Measurements from ENCODE around the gene GSK3B. TPM values are rescaled to one million over a fixed set of nuclear protein-coding genes. Genes with fewer than 3 reads are reported as not detected.

The GSK3B gene
- polyA plus RNA-seq, 1 donor (not counting 4 experiments of a cell fraction or from before 2014, with no cell fraction given) = 73.3 TPM

DNA sequence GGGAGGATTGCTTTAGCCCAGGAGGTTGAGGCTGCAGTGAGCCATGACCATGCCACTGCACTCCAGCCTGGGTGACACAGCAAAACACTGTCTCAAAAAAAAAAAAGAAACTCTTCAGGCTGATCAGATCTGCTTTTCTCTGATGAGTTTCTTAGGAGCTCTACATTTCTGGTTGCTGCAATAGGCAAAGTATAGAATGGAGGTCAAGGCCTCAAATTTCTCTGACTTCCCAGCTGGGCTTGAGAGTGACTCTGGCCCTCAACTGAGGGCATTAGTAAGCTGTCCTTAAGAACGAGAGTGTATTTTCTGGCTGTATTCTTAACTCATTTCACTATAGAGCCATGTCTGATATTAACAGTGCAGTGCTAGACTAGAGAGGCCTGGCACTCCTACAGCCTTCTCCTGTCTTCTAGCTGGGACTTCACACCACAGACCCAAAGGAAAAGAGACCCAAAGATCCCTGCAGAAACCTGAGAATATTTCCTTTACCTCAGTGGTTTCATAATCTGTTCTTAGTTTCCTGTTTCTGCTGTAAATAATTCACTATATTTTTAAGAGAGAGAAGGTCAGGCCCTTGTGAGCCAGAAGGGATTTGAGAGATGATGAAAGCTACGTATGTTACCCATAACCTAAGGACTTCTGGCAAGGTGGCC lies 314.4 kb downstream of the GSK3B start:
- Histone ChIP-seq H3K79me2 (ENCODE audit: control insufficient read depth, insufficient read depth, low read length) (no peaks in the 10 kb centered on the region), H3K4me3 (ENCODE audit: control insufficient read depth in 2 of 3, extremely low read depth in 1 of 3, insufficient read depth in 2 of 3, low read depth in 1 of 3, low read length in 3 of 3) (no peak overlapping the region), H3K4me2 (ENCODE audit: control insufficient read depth, extremely low read depth, insufficient read depth, low read depth, low read length) (no peak overlapping the region), H3K9me1 (ENCODE audit: control insufficient read depth, extremely low read depth, insufficient read depth, low read length) (no peaks in the 10 kb centered on the region), H3K27me3 (ENCODE audit: control insufficient read depth, extremely low read depth, insufficient read depth, low read length) (no peaks in the 10 kb centered on the region), H4K20me1 (ENCODE audit: control insufficient read depth, extremely low read depth, insufficient read depth, low read length) (no peaks in the 10 kb centered on the region), H2AFZ (ENCODE audit: control insufficient read depth, low read length) (no peak overlapping the region), H3K27ac (ENCODE audit: control insufficient read depth, insufficient read depth, low read length) (no peak overlapping the region), H3K4me1 (ENCODE audit: control insufficient read depth, extremely low read depth, insufficient read depth, low read length) (no peaks in the 10 kb centered on the region), H3K9ac (ENCODE audit: control insufficient read depth, extremely low read depth, insufficient read depth, low read length) (no peak overlapping the region), H3K9me3 (ENCODE audit: control insufficient read depth, low read depth, low read length) (no peaks in the 10 kb centered on the region), H3K36me3 (ENCODE audit: control insufficient read depth in 2 of 2, extremely low read depth in 1 of 2, insufficient read depth in 2 of 2, low read length in 2 of 2) (no peaks in the 10 kb centered on the region)
- TF ChIP-seq EZH2 (IDR thresholded peaks at IDR 0.05; ENCODE audit: low read length) = no peak
- TF ChIP-seq, protein P1, sequence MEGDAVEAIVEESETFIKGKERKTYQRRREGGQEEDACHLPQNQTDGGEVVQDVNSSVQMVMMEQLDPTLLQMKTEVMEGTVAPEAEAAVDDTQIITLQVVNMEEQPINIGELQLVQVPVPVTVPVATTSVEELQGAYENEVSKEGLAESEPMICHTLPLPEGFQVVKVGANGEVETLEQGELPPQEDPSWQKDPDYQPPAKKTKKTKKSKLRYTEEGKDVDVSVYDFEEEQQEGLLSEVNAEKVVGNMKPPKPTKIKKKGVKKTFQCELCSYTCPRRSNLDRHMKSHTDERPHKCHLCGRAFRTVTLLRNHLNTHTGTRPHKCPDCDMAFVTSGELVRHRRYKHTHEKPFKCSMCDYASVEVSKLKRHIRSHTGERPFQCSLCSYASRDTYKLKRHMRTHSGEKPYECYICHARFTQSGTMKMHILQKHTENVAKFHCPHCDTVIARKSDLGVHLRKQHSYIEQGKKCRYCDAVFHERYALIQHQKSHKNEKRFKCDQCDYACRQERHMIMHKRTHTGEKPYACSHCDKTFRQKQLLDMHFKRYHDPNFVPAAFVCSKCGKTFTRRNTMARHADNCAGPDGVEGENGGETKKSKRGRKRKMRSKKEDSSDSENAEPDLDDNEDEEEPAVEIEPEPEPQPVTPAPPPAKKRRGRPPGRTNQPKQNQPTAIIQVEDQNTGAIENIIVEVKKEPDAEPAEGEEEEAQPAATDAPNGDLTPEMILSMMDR (optimal IDR thresholded peaks at IDR 0.05 in 1 of 3, IDR thresholded peaks at IDR 0.05 in 1 of 3, conservative IDR thresholded peaks at IDR 0.05 in 1 of 3; ENCODE audit: extremely low read depth in 1 of 3, insufficient read depth in 2 of 3, low read length in 3 of 3) = no peak
- dilution Hi-C loops (cut with MboI; ENCODE audit: extremely low pct_ligation_motif_present, low sequenced_read_pairs) = no loop called here
- DNase-seq (ENCODE audit: low read depth, low spot score) (no peak), FAIRE-seq (no peak)

DNA sequence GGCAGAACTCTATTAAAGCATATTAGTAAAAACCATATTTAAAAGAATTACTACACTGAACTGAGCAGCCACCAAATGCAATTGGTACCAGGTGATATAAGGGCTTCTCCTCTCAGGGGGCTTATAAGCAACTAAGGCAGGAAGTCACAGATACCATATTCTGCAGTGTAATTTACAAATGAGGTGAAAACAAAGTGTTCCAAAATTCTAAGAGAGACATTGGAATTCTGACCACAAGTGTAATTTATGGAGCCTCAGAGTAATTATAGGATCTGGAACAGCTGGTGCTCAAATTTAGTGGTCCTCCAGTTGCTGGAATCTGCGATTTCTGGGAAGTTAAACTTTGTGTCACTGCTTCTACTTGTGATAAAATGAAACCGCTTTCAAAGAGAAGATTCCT lies 315.4 kb downstream of the GSK3B start:
- H3K4me3 ChIP-seq (ENCODE audit: control insufficient read depth in 2 of 3, extremely low read depth in 1 of 3, insufficient read depth in 2 of 3, low read depth in 1 of 3, low read length in 3 of 3) = no peak overlapping the region

More for the DNA sequence above, 315.4 kb downstream of the GSK3B start:
- Histone ChIP-seq H3K4me2 (ENCODE audit: control insufficient read depth, extremely low read depth, insufficient read depth, low read depth, low read length) (no peak overlapping the region), H3K4me1 (ENCODE audit: control insufficient read depth, extremely low read depth, insufficient read depth, low read length) (no peaks in the 10 kb centered on the region), H3K9ac (ENCODE audit: control insufficient read depth, extremely low read depth, insufficient read depth, low read length) (no peak overlapping the region), H4K20me1 (ENCODE audit: control insufficient read depth, extremely low read depth, insufficient read depth, low read length) (no peaks in the 10 kb centered on the region), H3K27ac (ENCODE audit: control insufficient read depth, insufficient read depth, low read length) (no peak overlapping the region), H3K9me3 (ENCODE audit: control insufficient read depth, low read depth, low read length) (no peaks in the 10 kb centered on the region), H3K9me1 (ENCODE audit: control insufficient read depth, extremely low read depth, insufficient read depth, low read length) (no peaks in the 10 kb centered on the region), H3K36me3 (ENCODE audit: control insufficient read depth in 2 of 2, extremely low read depth in 1 of 2, insufficient read depth in 2 of 2, low read length in 2 of 2) (no peaks in the 10 kb centered on the region), H3K27me3 (ENCODE audit: control insufficient read depth, extremely low read depth, insufficient read depth, low read length) (no peaks in the 10 kb centered on the region), H3K79me2 (ENCODE audit: control insufficient read depth, insufficient read depth, low read length) (no peaks in the 10 kb centered on the region), H2AFZ (ENCODE audit: control insufficient read depth, low read length) (no peak overlapping the region)
- no peak for FAIRE-seq
- dilution Hi-C loops (cut with MboI; ENCODE audit: extremely low pct_ligation_motif_present, low sequenced_read_pairs) = no loop called here
- DNase-seq (ENCODE audit: low read depth, low spot score) = no peak
- TF ChIP-seq, protein P1 (optimal IDR thresholded peaks at IDR 0.05 in 1 of 3, IDR thresholded peaks at IDR 0.05 in 1 of 3, conservative IDR thresholded peaks at IDR 0.05 in 1 of 3; ENCODE audit: extremely low read depth in 1 of 3, insufficient read depth in 2 of 3, low read length in 3 of 3) = no peak
- no peak for TF ChIP-seq EZH2 (IDR thresholded peaks at IDR 0.05; ENCODE audit: low read length)
